ENCODE data around the gene COL25A1.

COL25A1 gene

GRCh38 chr4:109302361-109303139 lies at the start of gene COL25A1:
TSS of gene COL25A1 (minus strand) at chr4:109302658.
- DNase-seq: peak; percentile 41

DNA sequence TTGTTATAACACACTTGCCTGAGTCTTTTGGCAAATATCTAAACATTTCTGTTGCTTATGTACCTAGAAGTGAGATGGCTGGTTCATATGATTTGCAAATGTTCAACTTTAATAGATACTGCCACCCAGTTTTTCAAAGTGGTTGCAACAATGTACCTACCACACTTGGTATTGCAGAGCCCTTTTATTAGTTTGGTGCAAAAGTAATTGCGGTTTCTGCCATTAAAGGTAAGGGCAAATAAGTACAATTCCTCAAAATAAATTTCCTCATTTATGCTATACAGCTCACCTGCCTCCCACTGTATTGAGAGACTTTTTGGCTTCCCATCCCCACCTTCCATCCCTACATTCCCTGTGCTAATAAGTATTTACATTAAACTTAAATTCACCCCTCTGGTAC lies 47.7 kb upstream of the COL25A1 start:
- no peak for DNase-seq

GRCh38 chr4:109334129-109335105 lies 32.0 kb upstream of the COL25A1 start:
- no peak for DNase-seq

- DNase-seq: peak; percentile 48
These were observed 30.5 kb upstream of the COL25A1 start for GRCh38 chr4:109332926-109333464.

- no peak for DNase-seq
These were observed 25.2 kb upstream of the COL25A1 start for GRCh38 chr4:109327641-109328040.

GRCh38 chr4:109325698-109326097 lies 23.2 kb upstream of the COL25A1 start:
- no peak for DNase-seq

- DNase-seq: no peak
These were observed 20.9 kb upstream of the COL25A1 start for GRCh38 chr4:109323348-109323747.

DNA sequence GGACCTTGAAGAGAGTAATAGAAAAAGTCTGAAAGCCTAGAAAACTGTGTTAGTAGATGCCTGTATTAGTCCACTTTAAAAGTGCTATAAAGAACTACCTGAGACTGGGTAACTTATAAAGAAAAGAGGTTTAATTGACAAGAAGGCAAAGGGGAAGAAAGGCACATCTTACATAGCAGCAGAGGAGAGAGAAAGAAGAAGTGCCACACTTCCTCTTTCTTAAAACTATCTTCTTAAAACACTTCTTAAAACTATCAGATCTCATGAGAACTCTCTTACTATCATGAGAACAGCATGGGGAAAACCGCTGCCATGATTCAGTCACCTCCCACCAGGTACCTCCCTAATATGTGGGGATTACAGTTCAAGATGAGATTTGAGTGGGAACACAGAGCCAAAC lies 18.8 kb upstream of the COL25A1 start:
- DNase-seq: no peak

GRCh38 chr4:109319684-109320083 lies 17.2 kb upstream of the COL25A1 start:
- DNase-seq: no peak

DNA sequence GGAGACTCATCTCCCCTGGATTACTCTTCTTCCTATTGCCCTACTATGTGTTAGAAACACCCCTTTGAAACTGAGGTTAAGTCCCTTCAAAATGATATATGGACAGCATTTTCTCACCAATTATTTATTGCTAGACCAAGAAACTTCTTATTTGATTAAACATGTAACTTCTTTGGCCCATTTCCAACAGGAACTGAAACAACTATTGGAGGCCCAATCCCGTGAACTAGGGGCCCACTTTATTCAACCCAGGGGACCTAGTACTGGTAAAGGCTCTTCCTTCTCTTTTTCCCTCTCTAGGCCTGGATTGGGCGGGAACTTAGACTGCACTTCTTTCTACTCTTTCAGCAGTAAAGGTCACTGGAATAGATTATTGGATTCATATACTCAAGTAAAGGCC lies 16.7 kb upstream of the COL25A1 start:
- no peak for DNase-seq

GRCh38 chr4:109315818-109316217 lies 13.4 kb upstream of the COL25A1 start:
- no peak for DNase-seq

- DNase-seq: no peak
These were observed 12.9 kb upstream of the COL25A1 start for GRCh38 chr4:109315341-109315740.

DNA sequence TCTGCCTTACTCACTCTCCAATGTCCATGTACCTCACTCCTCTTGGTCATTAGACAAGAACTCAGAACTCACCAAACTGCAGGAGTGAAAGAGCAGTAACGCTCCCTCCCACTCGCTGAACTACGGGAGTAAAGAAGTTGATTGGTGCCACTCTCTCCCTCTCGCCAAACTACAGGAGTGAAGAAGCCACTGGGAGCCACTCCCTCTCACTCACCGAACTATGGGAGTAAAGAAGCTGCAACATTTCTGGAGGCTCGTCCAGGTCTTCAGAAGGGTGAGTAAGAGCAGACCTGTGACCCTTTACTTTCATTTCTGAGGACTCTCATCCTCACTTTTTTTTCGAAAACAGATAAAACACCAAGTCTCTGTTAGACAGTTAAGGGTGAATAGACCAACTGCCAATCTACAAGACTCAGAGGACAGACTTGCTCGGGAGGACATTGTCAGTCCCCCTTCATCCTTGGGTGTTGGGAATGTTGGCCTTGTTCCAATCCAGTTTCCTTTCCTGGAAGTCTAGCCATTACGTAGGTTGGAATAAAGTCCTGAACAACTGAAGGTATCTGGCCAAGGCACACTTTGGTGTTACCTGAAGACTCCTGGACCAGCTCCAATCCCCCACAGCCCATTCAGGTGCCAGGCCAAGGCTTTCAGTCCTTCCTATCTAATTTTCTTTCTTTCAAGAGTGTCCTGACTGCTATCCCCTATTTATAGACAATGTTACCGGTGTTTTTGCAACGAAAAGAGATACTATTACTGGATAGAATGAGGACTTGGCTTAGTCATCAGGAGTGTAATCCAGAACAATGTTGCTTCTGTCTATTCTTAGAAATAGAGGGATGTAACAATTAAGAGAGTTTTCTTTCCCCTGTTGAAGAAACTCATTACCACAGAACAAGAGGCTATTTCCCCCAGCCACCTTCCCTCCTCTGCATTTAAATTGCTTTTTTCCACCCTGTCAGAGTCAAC lies 11.0 kb upstream of the COL25A1 start:
- DNase-seq: no peak

DNA sequence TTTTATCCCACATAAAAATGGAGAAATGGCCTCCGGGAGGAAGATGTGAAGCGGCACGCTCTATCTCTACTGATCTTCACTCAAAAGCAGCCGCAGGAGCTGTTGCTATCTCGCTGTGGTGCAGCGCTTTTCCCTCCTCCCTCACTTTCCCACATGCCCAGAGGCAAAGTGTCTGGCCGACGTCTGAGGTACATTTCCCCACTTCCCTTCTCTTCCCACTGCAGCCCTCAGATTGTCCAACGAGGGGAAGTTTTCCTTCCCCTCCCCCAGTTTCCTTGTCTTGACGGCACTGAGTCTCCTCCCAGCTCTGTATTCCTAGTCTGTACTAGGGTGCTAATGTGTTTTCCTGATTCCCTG lies 660 bp upstream of the COL25A1 start:
- DNase-seq: no peak

DNA sequence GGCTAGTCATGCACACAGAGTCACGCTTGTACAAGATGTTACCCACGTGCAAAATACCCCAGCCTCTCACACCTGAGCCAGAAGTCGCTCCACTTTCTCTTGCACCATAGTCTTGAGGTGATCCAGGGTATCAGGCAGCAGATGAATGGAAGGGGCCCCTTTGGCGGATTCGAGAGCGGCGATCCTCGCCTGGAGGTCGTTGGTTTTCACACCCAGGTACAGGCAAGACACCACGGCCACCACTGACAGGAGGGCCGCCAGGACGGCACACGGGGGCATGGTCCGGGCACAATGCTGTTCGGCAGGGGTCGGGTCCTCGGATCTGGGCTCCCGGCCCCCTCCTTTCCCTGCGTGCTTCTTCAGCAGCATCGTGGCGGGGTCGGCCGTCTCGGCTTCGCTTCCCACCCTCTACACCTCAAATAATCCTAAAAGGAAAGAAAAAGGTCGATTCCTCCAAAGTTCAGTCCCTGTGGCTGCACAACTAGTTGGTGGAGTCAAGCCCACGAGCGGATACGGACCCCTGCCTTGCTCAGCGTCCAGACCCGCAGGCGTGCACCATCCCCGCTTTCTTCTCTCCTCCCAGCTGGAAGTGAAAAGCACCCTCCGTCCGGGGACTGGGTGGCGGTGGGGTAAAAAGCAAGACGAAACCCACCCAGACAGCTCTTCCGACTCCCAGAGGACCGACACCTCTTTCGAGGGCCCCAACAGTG lies 652 bp downstream of the COL25A1 start:
- peak; percentile 5 for DNase-seq

- no peak for DNase-seq
These were observed 4.0 kb downstream of the COL25A1 start for GRCh38 chr4:109298279-109299010.

GRCh38 chr4:109296527-109296926 lies 5.9 kb downstream of the COL25A1 start:
- no peak for DNase-seq

- DNase-seq: no peak
These were observed 7.4 kb downstream of the COL25A1 start for GRCh38 chr4:109295081-109295480.

DNA sequence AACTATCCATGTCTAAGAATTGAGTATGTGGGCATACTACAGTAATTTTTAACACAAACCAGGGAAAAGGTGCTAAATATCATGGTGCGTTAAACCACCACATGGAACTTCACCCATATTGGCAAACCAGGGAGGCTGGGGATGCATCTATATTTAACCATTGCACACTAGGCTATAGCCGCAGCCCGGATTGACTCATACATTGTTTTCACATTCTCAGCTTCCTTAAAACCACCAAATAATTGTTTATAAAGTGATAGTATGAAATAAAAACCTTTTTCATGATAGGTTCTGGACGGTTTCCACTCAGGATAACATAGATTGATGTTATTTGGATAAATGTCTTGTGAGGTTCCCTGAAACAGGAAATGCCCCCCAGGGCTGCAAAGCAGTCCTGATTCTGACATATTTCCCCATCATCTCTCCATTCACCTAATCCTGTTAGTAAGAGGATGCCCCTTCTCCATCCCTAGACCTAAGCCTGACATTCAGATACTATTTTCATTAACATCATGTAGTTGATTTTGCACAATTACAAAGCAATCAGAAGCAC lies 7.9 kb downstream of the COL25A1 start:
- DNase-seq: no peak

DNA sequence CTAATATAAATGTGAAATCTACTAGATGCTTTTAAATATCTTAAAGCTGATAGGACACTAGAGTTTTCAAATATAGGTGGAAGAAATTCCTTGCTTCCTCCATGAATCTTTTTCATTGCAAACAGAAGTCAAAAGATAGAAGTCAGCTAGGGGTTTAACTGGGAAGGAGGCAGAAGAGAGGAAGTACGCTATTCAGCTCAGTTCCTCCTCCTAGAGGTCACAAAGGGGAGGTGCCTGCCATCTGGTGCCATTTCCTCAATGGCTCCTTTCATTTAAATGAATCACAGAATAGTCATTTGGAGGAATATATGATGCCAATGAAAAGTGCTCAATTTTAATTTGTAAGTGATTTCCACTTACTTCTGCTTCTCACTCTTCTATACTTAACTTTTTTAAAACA lies 8.5 kb downstream of the COL25A1 start:
- peak; percentile 38 for DNase-seq
